Ascending aorta (tissue), 2 donors: ENCODE measurements around the gene MRPL2. TPM values are rescaled to one million over a fixed set of nuclear protein-coding genes. Genes with fewer than 3 reads are reported as not detected.

ENCODE experiments used
- DNase-seq, 2 donors: peaks; one replicate each; pipeline ENCODE4 v3.0.0-alpha.2; 2019; ENCODE audit warnings: low spot score in 2 of 2
- H3K27ac ChIP-seq, 2 donors: fragments of 200-600 bp; sonication (generic); one replicate each; pipeline ENCODE4 v1.5.1; 2016 to 2017; ENCODE audit warnings: mild to moderate bottlenecking in 1 of 2
- H3K27me3 ChIP-seq: fragments of 200-600 bp; sonication (generic); one replicate; pipeline ENCODE4 v1.5.1; 2017
- H3K36me3 ChIP-seq, 2 donors: fragments of 200-600 bp; sonication (generic); one replicate each; pipeline ENCODE4 v1.5.1; 2016
- H3K4me1 ChIP-seq, 2 donors: fragments of 200-600 bp; sonication (generic); one replicate each; pipeline ENCODE4 v1.5.1; 2016 to 2017; ENCODE audit warnings: mild to moderate bottlenecking in 1 of 2
- H3K4me3 ChIP-seq, 2 donors: fragments of 200-600 bp; sonication (generic); one replicate each; pipeline ENCODE4 v1.5.1; 2016 to 2017; ENCODE audit warnings: mild to moderate bottlenecking in 1 of 2
- H3K9me3 ChIP-seq, 2 donors: fragments of 200-600 bp; sonication (generic); one replicate each; pipeline ENCODE4 v1.5.1; 2016
- intact Hi-C: fragments of 100-400 bp; cut with DNase I; formaldehyde crosslinking; loops from one replicate; pipeline ENCODE4 v1.15.1; 2023
- total RNA-seq: library from RNA; depleted of rRNA; stranded (reverse); fragments of >200 nt; gene quantifications from one replicate; pipeline ENCODE4 v1.1.0, GENCODE V29; 2016
- TF ChIP-seq, protein P1 (sequence below), 3 experiments: fragments of 200-600 bp in 2 of 3; fragments of 450-650 bp in 1 of 3; sonication (generic) in 2 of 3; IDR thresholded peaks; one replicate each; pipeline ENCODE4 v1.5.1; 2016 to 2019; ENCODE audit warnings: antibody characterized with exemption in 3 of 3, mild to moderate bottlenecking in 1 of 3, moderate library complexity in 1 of 3

Gene MRPL2
- total RNA-seq, 1 donor from 2014 or later: 42.3 TPM

DNA sequence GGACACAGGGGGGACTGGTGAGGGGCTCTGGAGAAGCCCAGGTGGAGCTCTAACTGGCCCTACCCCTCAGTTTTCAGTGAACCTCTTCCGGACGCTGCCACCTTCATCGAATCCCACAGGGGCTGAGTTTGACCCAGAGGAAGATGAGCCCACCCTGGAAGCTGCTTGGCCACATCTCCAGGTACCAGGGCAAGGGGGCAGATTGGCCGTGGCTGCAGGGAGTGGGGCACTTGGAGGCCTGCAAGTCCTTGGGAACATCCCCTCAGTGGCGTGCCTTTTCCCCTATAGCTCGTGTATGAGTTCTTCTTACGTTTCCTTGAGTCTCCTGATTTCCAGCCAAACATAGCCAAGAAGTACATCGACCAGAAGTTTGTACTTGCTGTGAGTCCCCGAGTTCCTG lies 52.1 kb downstream of the MRPL2 start:
- no peak for DNase-seq
- Histone ChIP-seq H3K36me3 (peaks cover 49 to 57% of the 10 kb centered on the region in 2 donors), H3K27ac (no peak overlapping the region), H3K4me3 (no peak overlapping the region), H3K4me1 (no peaks in the 10 kb centered on the region), H3K9me3 (no peaks in the 10 kb centered on the region), H3K27me3 (no peaks in the 10 kb centered on the region)
- TF ChIP-seq, protein P1, sequence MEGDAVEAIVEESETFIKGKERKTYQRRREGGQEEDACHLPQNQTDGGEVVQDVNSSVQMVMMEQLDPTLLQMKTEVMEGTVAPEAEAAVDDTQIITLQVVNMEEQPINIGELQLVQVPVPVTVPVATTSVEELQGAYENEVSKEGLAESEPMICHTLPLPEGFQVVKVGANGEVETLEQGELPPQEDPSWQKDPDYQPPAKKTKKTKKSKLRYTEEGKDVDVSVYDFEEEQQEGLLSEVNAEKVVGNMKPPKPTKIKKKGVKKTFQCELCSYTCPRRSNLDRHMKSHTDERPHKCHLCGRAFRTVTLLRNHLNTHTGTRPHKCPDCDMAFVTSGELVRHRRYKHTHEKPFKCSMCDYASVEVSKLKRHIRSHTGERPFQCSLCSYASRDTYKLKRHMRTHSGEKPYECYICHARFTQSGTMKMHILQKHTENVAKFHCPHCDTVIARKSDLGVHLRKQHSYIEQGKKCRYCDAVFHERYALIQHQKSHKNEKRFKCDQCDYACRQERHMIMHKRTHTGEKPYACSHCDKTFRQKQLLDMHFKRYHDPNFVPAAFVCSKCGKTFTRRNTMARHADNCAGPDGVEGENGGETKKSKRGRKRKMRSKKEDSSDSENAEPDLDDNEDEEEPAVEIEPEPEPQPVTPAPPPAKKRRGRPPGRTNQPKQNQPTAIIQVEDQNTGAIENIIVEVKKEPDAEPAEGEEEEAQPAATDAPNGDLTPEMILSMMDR (IDR thresholded peaks at IDR 0.05): no peak
- intact Hi-C loops: no loop called here

DNA sequence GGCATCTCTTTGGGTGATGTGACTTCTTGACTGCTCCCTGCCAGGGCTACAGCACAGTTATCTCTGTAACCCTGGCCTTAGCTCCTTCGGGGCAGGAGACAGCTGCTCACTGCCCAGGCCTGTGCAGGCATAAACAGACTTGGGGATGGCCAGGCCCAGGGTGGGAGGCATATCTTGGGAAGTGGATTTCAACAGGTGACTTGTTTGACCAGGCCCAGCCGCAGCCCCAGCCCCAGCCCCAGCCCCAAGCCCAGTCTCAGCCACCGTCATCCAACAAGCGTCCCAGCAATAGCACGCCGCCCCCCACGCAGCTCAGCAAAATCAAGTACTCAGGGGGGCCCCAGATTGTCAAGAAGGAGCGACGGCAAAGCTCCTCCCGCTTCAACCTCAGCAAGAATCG lies 53.0 kb downstream of the MRPL2 start:
- Histone ChIP-seq H3K4me1 (no peaks in the 10 kb centered on the region), H3K4me3 (no peak overlapping the region), H3K9me3 (no peaks in the 10 kb centered on the region), H3K27me3 (no peaks in the 10 kb centered on the region), H3K27ac (no peak overlapping the region), H3K36me3 (peaks cover 44 to 48% of the 10 kb centered on the region in 2 donors)
- DNase-seq: no peak
- TF ChIP-seq, protein P1 (IDR thresholded peaks at IDR 0.05): no peak
- intact Hi-C loops: no loop called here

DNA sequence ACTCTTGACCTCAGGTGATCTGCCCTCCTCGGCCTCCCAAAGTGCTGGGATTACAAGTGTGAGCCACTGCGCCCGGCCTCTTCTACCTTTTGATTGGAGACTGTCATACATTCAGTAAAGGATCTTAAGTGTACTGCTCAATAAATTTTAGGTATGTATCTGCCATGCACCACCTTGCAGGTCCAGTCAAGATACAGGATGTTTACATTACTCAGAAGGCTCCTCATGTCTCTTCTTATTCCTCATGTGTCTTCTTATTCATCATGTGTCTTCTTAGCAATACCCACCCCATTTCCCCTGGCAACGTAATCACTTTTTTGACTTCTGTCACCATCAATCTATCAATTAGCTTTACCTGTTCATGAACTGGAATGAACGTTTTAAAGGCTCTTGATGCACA lies 53.4 kb downstream of the MRPL2 start:
- no peaks in the 10 kb centered on the region for H3K9me3 ChIP-seq
- no peak for DNase-seq
- H3K4me3 ChIP-seq: no peak overlapping the region
- no peaks in the 10 kb centered on the region for H3K4me1 ChIP-seq
- no peak overlapping the region for H3K27ac ChIP-seq
- intact Hi-C loops: no loop called here
- H3K27me3 ChIP-seq: no peaks in the 10 kb centered on the region
- TF ChIP-seq, protein P1 (IDR thresholded peaks at IDR 0.05): no peak
- H3K36me3 ChIP-seq: peaks cover 40 to 44% of the 10 kb centered on the region in 2 donors

Other genes with a start within 250 kb of the MRPL2 start
- gene RPL7L1, start 179.8 kb downstream of the MRPL2 start, total RNA-seq: 34.8 TPM
- not detected for gene PTCRA, start 143.4 kb downstream of the MRPL2 start, total RNA-seq
- gene CNPY3, start 130.0 kb downstream of the MRPL2 start, total RNA-seq: 49.6 TPM
- not detected for gene GNMT, start 98.7 kb downstream of the MRPL2 start, total RNA-seq
- 8.9 TPM for gene PEX6, start 80.3 kb downstream of the MRPL2 start, total RNA-seq
- gene PPP2R5D, start 74.9 kb downstream of the MRPL2 start, total RNA-seq: 27.7 TPM
- 61.1 TPM for gene MEA1, start 45.5 kb downstream of the MRPL2 start, total RNA-seq
- 64.0 TPM for gene KLHDC3, start 45.2 kb downstream of the MRPL2 start, total RNA-seq
- gene RRP36, start 37.8 kb downstream of the MRPL2 start, total RNA-seq: 20.6 TPM
- 26.7 TPM for gene CUL7, start 5.6 kb downstream of the MRPL2 start, total RNA-seq
- gene KLC4, start 197 bp upstream of the MRPL2 start, total RNA-seq: 17.8 TPM
- 34.9 TPM for gene PTK7, start 16.9 kb upstream of the MRPL2 start, total RNA-seq
- 71.2 TPM for gene SRF, start 111.8 kb upstream of the MRPL2 start, total RNA-seq
- 36.1 TPM for gene CUL9, start 122.8 kb upstream of the MRPL2 start, total RNA-seq
- gene DNPH1, start 170.0 kb upstream of the MRPL2 start, total RNA-seq: 39.1 TPM
- gene TTBK1, start 184.0 kb upstream of the MRPL2 start, total RNA-seq: not detected
- 1.8 TPM for gene SLC22A7, start 238.8 kb upstream of the MRPL2 start, total RNA-seq
- gene CRIP3, start 249.4 kb upstream of the MRPL2 start, total RNA-seq: not detected